GM13976 (cell line): ENCODE results near the gene GALNT14.

Experiments
- DNase-seq: peaks from one replicate; pipeline ENCODE4 v3.0.0; 2012; ENCODE audit warnings: low spot score
- CTCF ChIP-seq: IDR thresholded peaks from 2 replicates; pipeline ENCODE4 v1.5.1; 2012; ENCODE audit warnings: borderline replicate concordance, mild to moderate bottlenecking; ENCODE audit not compliant: insufficient read depth; ENCODE audit errors: extremely low read depth, missing control alignments, control extremely low read depth
- in situ Hi-C: fragments of 300-500 bp; cut with MboI; formaldehyde crosslinking; loops from one replicate; pipeline ENCODE4 v1.12.0; 2022; ENCODE audit warnings: low sequenced_read_pairs, mixed read lengths, inconsistent platforms; ENCODE audit not compliant: unreplicated experiment

Gene GALNT14

GRCh38 chr2:30997979-30998378 is 140.3 kb downstream of the GALNT14 start:
- TF ChIP-seq CTCF = no peak
- in situ Hi-C loops = no loop called here
- no peak for DNase-seq

GRCh38 chr2:30994227-30995056 is 143.8 kb downstream of the GALNT14 start:
- DNase-seq = no peak
- in situ Hi-C loops = no loop called here
- TF ChIP-seq CTCF = no peak

- no peak for TF ChIP-seq CTCF
- in situ Hi-C loops = no loop called here
- no peak for DNase-seq
These were observed 145.5 kb downstream of the GALNT14 start for GRCh38 chr2:30992781-30993180.

- no peak for TF ChIP-seq CTCF
- DNase-seq = no peak
- in situ Hi-C loops = no loop called here
These were observed 147.6 kb downstream of the GALNT14 start for GRCh38 chr2:30990671-30991070.

GRCh38 chr2:30990176-30990575 is 148.1 kb downstream of the GALNT14 start:
- no peak for DNase-seq
- in situ Hi-C loops = no loop called here
- TF ChIP-seq CTCF = no peak

- in situ Hi-C loops = no loop called here
- no peak for DNase-seq
These were observed 148.5 kb downstream of the GALNT14 start for GRCh38 chr2:30989746-30990145.

More at GRCh38 chr2:30989746-30990145, 148.5 kb downstream of the GALNT14 start:
- no peak for TF ChIP-seq CTCF
